ENCODE data around the gene AKT1S1.

Gene AKT1S1

GRCh38 chr19:49887665-49888509, 10.7 kb upstream of the AKT1S1 start:
- Histone ChIP-seq H3K27me3 (replicated peaks; ENCODE audit: control insufficient read depth, insufficient read depth, low read length) (peaks cover 3% of the 10 kb centered on the region), H3K9ac (ENCODE audit: low read length) (no peak overlapping the region), H3K9me3 (ENCODE audit: control insufficient read depth, low read length) (no peaks in the 10 kb centered on the region), H3K4me3 (ENCODE audit: low read length) (no peak overlapping the region), H3K4me1 (ENCODE audit: control insufficient read depth, insufficient read depth, low read length) (peaks cover 4% of the 10 kb centered on the region), H3K36me3 (ENCODE audit: control insufficient read depth, insufficient read depth, low read length, severe bottlenecking) (peaks cover 34% of the 10 kb centered on the region)
- DNase-seq (ENCODE audit: low read depth): no peak

GRCh38 chr19:49887037-49887664, 10.0 kb upstream of the AKT1S1 start:
- Histone ChIP-seq H3K9ac (ENCODE audit: low read length) (no peak overlapping the region), H3K9me3 (ENCODE audit: control insufficient read depth, low read length) (no peaks in the 10 kb centered on the region), H3K27me3 (replicated peaks; ENCODE audit: control insufficient read depth, insufficient read depth, low read length) (no peaks in the 10 kb centered on the region), H3K4me1 (ENCODE audit: control insufficient read depth, insufficient read depth, low read length) (peaks cover 4% of the 10 kb centered on the region), H3K4me3 (ENCODE audit: low read length) (no peak overlapping the region), H3K36me3 (ENCODE audit: control insufficient read depth, insufficient read depth, low read length, severe bottlenecking) (peaks cover 41% of the 10 kb centered on the region)
- DNase-seq (ENCODE audit: low read depth): no peak

- no peak for DNase-seq (ENCODE audit: low read depth)
- Histone ChIP-seq H3K27me3 (replicated peaks; ENCODE audit: control insufficient read depth, insufficient read depth, low read length) (no peaks in the 10 kb centered on the region), H3K9ac (ENCODE audit: low read length) (no peak overlapping the region), H3K9me3 (ENCODE audit: control insufficient read depth, low read length) (no peaks in the 10 kb centered on the region), H3K4me3 (ENCODE audit: low read length) (no peak overlapping the region), H3K4me1 (ENCODE audit: control insufficient read depth, insufficient read depth, low read length) (no peaks in the 10 kb centered on the region), H3K36me3 (ENCODE audit: control insufficient read depth, insufficient read depth, low read length, severe bottlenecking) (peaks cover 63% of the 10 kb centered on the region)
Observed at GRCh38 chr19:49884760-49885159, 7.6 kb upstream of the AKT1S1 start.

GRCh38 chr19:49884109-49884508, 7.0 kb upstream of the AKT1S1 start:
- H3K36me3 ChIP-seq (ENCODE audit: control insufficient read depth, insufficient read depth, low read length, severe bottlenecking): peaks cover 68% of the 10 kb centered on the region
- no peak overlapping the region for H3K4me3 ChIP-seq (ENCODE audit: low read length)
- no peaks in the 10 kb centered on the region for H3K27me3 ChIP-seq (replicated peaks; ENCODE audit: control insufficient read depth, insufficient read depth, low read length)
- no peak for DNase-seq (ENCODE audit: low read depth)
- no peak overlapping the region for H3K9ac ChIP-seq (ENCODE audit: low read length)
- H3K4me1 ChIP-seq (ENCODE audit: control insufficient read depth, insufficient read depth, low read length): no peaks in the 10 kb centered on the region
- no peaks in the 10 kb centered on the region for H3K9me3 ChIP-seq (ENCODE audit: control insufficient read depth, low read length)

- no peak for DNase-seq (ENCODE audit: low read depth)
- H3K9me3 ChIP-seq (ENCODE audit: control insufficient read depth, low read length): no peaks in the 10 kb centered on the region
- no peaks in the 10 kb centered on the region for H3K27me3 ChIP-seq (replicated peaks; ENCODE audit: control insufficient read depth, insufficient read depth, low read length)
- H3K4me1 ChIP-seq (ENCODE audit: control insufficient read depth, insufficient read depth, low read length): peaks cover 8% of the 10 kb centered on the region
- no peak overlapping the region for H3K9ac ChIP-seq (ENCODE audit: low read length)
- H3K36me3 ChIP-seq (ENCODE audit: control insufficient read depth, insufficient read depth, low read length, severe bottlenecking): peaks cover 72% of the 10 kb centered on the region
- H3K4me3 ChIP-seq (ENCODE audit: low read length): no peak overlapping the region
Observed at GRCh38 chr19:49883094-49883493, 5.9 kb upstream of the AKT1S1 start.

- H3K27me3 ChIP-seq (replicated peaks; ENCODE audit: control insufficient read depth, insufficient read depth, low read length): no peaks in the 10 kb centered on the region
- no peak for DNase-seq (ENCODE audit: low read depth)
- H3K4me1 ChIP-seq (ENCODE audit: control insufficient read depth, insufficient read depth, low read length): peaks cover 8% of the 10 kb centered on the region
- H3K36me3 ChIP-seq (ENCODE audit: control insufficient read depth, insufficient read depth, low read length, severe bottlenecking): peaks cover 72% of the 10 kb centered on the region
- H3K9ac ChIP-seq (ENCODE audit: low read length): no peak overlapping the region
- H3K4me3 ChIP-seq (ENCODE audit: low read length): no peak overlapping the region
- H3K9me3 ChIP-seq (ENCODE audit: control insufficient read depth, low read length): no peaks in the 10 kb centered on the region
Observed at GRCh38 chr19:49882643-49883042, 5.5 kb upstream of the AKT1S1 start.

GRCh38 chr19:49881672-49882394, 4.7 kb upstream of the AKT1S1 start:
- Histone ChIP-seq H3K4me3 (ENCODE audit: low read length) (no peak overlapping the region), H3K36me3 (ENCODE audit: control insufficient read depth, insufficient read depth, low read length, severe bottlenecking) (peaks cover 70% of the 10 kb centered on the region), H3K9ac (ENCODE audit: low read length) (no peak overlapping the region), H3K9me3 (ENCODE audit: control insufficient read depth, low read length) (no peaks in the 10 kb centered on the region), H3K27me3 (replicated peaks; ENCODE audit: control insufficient read depth, insufficient read depth, low read length) (no peaks in the 10 kb centered on the region), H3K4me1 (ENCODE audit: control insufficient read depth, insufficient read depth, low read length) (peaks cover 8% of the 10 kb centered on the region)
- DNase-seq (ENCODE audit: low read depth): no peak

GRCh38 chr19:49881186-49881585, 4.0 kb upstream of the AKT1S1 start:
- no peak for DNase-seq (ENCODE audit: low read depth)
- H3K27me3 ChIP-seq (replicated peaks; ENCODE audit: control insufficient read depth, insufficient read depth, low read length): no peaks in the 10 kb centered on the region
- peaks cover 65% of the 10 kb centered on the region for H3K36me3 ChIP-seq (ENCODE audit: control insufficient read depth, insufficient read depth, low read length, severe bottlenecking)
- peaks cover 8% of the 10 kb centered on the region for H3K4me1 ChIP-seq (ENCODE audit: control insufficient read depth, insufficient read depth, low read length)
- no peak overlapping the region for H3K4me3 ChIP-seq (ENCODE audit: low read length)
- no peaks in the 10 kb centered on the region for H3K9me3 ChIP-seq (ENCODE audit: control insufficient read depth, low read length)
- no peak overlapping the region for H3K9ac ChIP-seq (ENCODE audit: low read length)

GRCh38 chr19:49880162-49880869, 3.2 kb upstream of the AKT1S1 start:
- H3K4me3 ChIP-seq (ENCODE audit: low read length): no peak overlapping the region
- H3K9me3 ChIP-seq (ENCODE audit: control insufficient read depth, low read length): no peaks in the 10 kb centered on the region
- H3K36me3 ChIP-seq (ENCODE audit: control insufficient read depth, insufficient read depth, low read length, severe bottlenecking): peaks cover 60% of the 10 kb centered on the region
- DNase-seq (ENCODE audit: low read depth): no peak
- no peak overlapping the region for H3K9ac ChIP-seq (ENCODE audit: low read length)
- peaks cover 12% of the 10 kb centered on the region for H3K4me1 ChIP-seq (ENCODE audit: control insufficient read depth, insufficient read depth, low read length)
- no peaks in the 10 kb centered on the region for H3K27me3 ChIP-seq (replicated peaks; ENCODE audit: control insufficient read depth, insufficient read depth, low read length)

GRCh38 chr19:49879243-49879963, 2.2 kb upstream of the AKT1S1 start:
- H3K9me3 ChIP-seq (ENCODE audit: control insufficient read depth, low read length): no peaks in the 10 kb centered on the region
- H3K36me3 ChIP-seq (ENCODE audit: control insufficient read depth, insufficient read depth, low read length, severe bottlenecking): peaks cover 54% of the 10 kb centered on the region
- no peaks in the 10 kb centered on the region for H3K27me3 ChIP-seq (replicated peaks; ENCODE audit: control insufficient read depth, insufficient read depth, low read length)
- H3K4me3 ChIP-seq (ENCODE audit: low read length): no peak overlapping the region
- H3K9ac ChIP-seq (ENCODE audit: low read length): no peak overlapping the region
- H3K4me1 ChIP-seq (ENCODE audit: control insufficient read depth, insufficient read depth, low read length): peaks cover 21% of the 10 kb centered on the region
- DNase-seq (ENCODE audit: low read depth): no peak

All from adipocyte (in vitro differentiated cells).